ENCODE measurements around the gene CCR5AS.
A peak's percentile ranks its signal among the peaks of the same experiment; 100 is the strongest.

The CCR5AS gene

DNA sequence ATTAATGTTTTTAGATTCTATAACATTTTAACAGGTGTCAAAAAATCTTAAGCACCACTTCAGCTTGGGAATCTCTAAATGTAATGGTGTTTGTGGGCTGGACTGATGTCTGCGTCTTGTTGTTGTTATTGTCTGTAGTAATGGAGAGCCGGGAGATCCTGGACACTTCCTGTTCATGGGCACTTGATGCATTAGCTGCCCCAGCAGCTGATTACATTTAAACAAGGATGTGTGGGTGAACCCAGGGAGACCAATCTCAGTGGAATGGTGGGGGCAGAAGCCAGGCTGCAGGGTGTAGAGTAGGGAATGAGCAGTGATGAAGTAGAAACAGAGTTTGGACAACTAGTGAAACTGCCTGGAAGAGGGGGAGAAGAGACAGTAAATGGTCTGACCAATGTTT lies 7.8 kb downstream of the CCR5AS start:
- TF ChIP-seq, protein P1, sequence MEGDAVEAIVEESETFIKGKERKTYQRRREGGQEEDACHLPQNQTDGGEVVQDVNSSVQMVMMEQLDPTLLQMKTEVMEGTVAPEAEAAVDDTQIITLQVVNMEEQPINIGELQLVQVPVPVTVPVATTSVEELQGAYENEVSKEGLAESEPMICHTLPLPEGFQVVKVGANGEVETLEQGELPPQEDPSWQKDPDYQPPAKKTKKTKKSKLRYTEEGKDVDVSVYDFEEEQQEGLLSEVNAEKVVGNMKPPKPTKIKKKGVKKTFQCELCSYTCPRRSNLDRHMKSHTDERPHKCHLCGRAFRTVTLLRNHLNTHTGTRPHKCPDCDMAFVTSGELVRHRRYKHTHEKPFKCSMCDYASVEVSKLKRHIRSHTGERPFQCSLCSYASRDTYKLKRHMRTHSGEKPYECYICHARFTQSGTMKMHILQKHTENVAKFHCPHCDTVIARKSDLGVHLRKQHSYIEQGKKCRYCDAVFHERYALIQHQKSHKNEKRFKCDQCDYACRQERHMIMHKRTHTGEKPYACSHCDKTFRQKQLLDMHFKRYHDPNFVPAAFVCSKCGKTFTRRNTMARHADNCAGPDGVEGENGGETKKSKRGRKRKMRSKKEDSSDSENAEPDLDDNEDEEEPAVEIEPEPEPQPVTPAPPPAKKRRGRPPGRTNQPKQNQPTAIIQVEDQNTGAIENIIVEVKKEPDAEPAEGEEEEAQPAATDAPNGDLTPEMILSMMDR (IDR thresholded peaks at IDR 0.05; ENCODE audit: extremely low read depth, missing control alignments), result no peak
- DNase-seq (ENCODE audit: low spot score), result no peak

DNA sequence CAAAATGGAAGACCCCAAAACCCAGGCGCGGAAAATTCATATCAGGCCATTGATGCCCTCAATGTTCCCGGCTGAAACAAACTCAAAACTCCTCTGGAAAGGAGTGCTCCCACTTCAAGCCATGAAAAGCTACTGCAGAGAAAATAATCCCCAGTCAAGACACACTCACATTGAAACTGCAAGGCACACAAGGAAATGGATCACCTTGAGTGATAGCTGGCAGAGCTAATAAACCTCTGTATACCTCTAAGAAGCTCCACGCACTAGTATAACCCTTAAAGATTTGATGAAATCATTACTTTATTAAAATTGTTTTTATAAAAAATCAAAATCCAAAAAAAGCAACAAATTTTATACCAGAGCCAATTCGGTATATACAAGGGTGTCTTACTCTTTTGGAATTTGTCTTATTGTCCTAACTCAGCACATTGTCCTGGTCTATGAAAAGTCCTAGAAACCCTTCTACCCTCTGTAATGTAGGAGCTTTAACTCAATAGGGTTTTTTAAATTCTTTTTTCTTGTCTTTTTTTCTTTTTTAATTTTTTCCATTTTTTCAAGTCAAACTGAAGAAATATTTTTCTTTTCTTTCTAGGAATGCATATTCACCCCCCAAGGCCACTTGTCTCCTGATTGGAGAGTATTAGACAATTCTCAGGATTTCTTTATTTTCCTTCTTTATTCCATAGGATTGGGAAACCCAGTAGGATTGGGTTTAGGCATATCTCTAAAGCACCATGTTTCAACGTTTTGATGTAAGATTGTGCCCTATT lies 8.5 kb downstream of the CCR5AS start:
- TF ChIP-seq, protein P1 (IDR thresholded peaks at IDR 0.05; ENCODE audit: extremely low read depth, missing control alignments), result no peak
- DNase-seq (ENCODE audit: low spot score), result no peak

DNA sequence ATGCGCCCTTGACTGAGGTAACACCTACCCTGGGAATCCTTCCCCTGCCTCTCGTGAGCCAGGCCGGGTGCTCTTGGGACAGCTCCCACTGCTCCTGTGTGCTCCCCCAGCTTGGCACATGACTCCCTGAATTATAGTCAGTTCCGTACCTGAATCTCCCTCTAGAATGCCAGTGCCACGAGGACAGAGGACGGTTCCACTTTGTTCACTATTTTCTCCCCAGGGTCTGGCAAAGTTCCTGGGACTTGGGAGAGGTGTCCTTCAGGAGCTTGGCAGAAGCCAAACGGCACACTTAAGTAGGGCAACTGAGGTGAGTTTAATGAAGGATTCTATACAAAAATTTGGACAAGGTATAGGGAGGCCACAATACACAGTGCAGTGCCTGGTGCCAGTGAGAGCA lies 9.8 kb downstream of the CCR5AS start:
- no peak for DNase-seq (ENCODE audit: low spot score)
- TF ChIP-seq, protein P1 (IDR thresholded peaks at IDR 0.05; ENCODE audit: extremely low read depth, missing control alignments), result no peak

DNA sequence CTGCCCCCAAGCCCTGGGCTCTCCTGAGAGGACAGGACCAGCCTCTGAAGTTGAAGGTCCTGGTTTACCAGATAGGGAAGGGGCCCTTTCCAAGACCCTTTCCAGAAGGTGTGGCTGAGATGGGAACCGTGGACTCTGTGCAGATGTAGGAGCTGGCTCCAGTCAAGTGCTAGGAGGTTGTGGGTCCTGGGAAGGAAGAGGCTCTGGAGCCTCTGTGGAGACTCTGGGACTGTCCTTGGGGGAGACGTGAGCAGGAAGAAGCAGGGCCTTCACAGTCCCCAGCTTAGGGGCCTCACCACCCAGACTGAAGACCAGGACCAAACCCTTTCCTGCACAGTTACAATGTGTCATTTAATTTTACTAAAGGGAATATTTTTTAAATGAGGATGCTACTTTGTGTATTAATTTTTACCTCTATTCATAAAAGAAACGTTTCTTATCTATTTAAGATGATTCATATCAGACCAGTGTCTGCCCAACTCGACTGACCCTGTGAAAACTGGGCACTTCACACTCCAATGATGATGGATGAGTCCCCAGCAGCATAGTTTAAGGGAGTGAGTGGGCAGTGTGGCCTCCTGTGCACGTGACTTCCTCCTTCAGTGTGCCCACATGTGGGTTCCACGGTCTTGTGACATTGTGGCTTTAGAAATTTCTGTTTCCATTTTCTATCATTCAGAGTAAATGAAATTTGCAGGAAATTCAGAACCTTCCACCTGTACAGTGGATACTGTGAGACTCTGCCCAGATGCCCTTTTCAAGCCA lies 10.9 kb downstream of the CCR5AS start:
- no peak for DNase-seq (ENCODE audit: low spot score)

DNA sequence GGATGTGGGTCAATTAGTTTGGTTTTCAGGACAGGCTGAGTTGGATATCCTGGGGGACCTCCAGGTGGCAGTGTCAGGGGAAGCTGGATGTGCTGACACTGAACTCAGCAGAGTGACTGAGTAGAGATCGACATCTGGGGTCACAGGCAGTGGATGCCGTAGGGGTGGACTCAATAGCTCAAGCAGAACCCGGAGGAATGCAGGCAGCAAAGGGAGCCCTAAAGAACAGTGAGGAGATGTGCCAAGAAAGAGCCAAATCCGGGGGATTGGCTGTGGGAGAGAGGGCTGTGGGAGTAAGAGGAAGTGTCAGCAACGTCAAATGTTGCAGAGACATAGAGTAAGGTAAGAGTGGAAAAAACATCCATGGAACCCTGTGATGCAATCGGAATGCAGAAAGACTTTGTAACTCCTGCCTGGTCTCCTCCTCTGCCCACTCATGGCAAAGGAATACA lies 11.6 kb downstream of the CCR5AS start:
- no peak for DNase-seq (ENCODE audit: low spot score)
- TF ChIP-seq, protein P1 (IDR thresholded peaks at IDR 0.05; ENCODE audit: extremely low read depth, missing control alignments), result peak; percentile 25

More for the DNA sequence above, 10.9 kb downstream of the CCR5AS start:
- TF ChIP-seq, protein P1 (IDR thresholded peaks at IDR 0.05; ENCODE audit: extremely low read depth, missing control alignments), result no peak

DNA sequence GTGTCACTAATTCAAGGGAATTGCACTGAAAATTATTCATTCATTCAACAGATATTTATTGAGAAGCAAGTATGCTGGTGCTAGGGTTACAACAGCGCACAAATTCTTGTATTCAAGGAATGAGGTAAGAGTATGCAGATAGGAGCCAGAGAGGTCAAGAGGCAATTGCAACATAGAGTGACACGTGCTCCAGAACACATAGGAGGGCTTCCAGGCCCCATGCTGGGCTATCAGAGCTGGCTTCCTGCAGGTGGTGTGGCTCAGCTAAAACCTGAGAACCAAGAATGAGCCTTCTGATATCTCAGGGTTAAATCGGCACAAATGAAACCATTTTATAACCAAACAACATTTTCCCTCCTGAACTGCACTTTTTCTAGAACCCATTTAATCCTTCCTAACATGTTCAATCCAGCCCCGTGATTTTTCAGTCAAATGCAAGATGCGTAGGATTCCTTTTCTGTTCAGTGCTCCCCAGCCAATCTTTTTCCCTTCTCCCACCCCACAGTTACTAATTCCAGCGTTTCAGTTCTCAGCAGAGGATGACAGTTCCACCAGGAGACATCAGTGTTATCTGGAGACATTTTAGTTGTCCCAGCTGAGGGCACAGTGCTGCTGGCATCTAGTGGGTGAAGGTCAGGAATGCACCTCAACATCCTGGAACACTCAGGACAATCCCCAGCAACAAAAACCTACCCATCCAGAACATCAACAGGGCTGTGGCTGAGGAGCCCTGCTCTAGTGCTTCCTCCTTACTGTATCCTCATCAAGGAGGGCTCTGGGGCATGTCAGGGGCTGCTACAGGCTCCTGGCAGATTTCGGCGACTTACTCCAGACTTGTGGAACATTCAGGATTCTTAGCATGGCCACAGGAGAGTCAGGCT lies 13.1 kb downstream of the CCR5AS start:
- DNase-seq (ENCODE audit: low spot score), result no peak
- TF ChIP-seq, protein P1 (IDR thresholded peaks at IDR 0.05; ENCODE audit: extremely low read depth, missing control alignments), result no peak
